GM19025 (cell line): ENCODE results near the gene ALCAM.
"Not testable (repeated sequence)": the region's sequence is repeated elsewhere in the genome, so short reads cannot be mapped to it uniquely, and the experiment has no call there.

Source experiments
- ATAC-seq: cut with Tn5 transposase; IDR thresholded peaks from one replicate; pipeline ENCODE4 v1.9.1; 2021; ENCODE audit warnings: mild to moderate bottlenecking, low read depth, moderate library complexity; ENCODE audit not compliant: unreplicated experiment

ALCAM gene

DNA sequence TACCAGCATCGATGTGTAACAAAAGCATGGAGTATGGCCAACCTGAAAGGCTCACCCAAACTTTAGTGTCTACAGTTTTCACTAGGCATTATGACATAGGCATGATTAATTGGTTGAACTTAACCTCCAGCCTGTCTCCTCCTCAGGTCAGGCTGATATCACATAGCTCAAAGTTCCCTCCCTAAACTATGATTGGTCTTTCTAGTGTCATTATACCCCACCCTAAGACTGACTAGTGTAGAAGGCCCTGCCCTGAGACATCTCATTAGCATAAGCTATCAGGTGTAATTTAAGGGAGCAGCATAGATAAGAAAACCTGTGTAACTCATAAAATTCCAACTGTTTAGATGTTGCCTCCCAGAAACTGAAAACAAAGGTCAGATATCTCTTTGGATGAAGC lies 195.2 kb downstream of the ALCAM start:
- no peak for ATAC-seq

DNA sequence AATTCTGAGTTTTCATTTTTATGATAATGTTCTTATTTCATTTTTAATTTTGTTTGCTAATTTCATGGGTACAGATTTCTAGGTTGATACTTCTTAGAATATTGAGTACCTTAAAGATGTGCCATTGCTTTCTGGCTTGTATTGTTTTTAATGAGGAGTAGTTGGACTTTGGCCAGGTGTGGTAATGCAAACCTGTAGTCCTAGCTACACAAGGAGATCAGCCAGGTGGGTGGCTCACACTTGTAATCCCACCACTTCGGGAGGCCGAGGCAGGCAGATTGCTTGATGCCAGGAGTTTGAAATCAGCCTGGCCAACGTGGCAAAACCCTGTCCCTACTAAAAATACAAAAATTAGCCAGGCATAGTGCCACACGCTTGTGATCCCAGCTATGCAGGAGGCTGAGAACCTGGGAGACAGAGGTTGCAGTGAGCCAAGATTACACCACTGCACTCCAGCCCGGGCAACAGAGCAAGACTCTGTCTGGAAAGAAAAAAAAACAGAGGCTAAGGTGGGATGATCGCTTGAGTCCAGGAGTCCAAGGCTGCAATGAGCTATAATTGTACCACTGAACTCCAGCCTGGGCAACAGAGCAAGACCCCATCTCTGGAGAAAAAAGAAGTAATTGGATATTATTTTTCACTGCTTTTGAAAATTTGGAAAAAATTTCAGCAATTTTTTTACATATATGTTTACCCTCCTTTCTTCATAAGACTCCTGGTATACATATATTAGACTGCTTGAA lies 198.0 kb downstream of the ALCAM start:
- no peak for ATAC-seq

DNA sequence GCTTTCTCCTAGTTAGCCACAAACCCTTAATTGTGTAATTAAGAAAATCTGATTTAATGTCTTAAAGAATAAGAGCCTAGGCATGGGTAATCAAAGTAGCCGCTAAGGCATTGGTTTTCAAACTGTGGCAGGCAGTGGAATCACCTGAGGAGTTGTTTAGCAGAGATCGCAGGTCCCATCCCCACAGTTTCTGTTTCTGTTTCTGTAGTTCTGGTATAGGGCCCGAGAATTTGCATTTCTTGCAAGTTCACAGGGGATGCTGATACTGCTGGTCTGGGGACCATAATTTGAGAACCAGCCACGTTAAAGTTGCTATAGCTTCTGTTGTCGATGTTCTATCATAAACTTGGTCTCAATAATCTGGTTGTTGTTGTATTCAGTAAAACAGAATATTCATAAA lies 204.3 kb downstream of the ALCAM start:
- ATAC-seq: no peak

DNA sequence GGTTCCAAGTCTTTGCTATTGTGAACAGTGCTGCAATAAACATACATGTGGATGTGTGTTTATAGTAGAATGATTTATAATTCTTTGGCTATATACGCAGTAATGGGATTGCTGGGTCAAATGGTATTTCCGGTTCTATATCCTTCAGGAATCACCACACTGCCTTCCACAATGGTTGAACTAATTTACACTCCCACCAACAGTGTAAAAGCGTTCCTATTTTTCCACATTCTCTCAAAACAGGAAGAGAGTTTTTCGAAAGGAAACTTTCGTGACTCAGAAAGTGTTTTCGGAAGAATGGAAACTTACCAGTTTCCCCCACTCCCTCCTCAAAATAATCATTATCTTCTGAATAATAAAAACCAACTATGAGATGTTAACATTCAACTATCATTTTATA lies 205.8 kb downstream of the ALCAM start:
- no peak for ATAC-seq

DNA sequence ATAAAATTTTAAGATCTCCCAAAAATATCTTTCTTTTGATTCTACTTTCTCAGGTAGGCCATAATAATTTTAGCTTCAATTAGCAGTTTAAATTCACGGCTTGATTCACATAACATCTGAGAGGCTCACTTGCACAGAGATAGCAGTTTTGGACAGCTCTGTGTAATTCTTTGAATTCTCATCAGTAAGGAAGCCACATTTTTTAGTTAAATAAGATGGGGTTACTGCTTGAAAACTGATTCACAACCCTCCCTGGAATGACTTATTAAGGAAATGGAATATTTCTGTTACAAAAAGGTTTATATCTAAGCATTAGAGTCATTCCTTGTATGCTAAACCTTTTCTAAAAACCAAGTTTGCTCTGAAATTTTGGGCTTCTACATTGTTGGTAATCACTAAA lies 212.7 kb downstream of the ALCAM start:
- no peak for ATAC-seq

DNA sequence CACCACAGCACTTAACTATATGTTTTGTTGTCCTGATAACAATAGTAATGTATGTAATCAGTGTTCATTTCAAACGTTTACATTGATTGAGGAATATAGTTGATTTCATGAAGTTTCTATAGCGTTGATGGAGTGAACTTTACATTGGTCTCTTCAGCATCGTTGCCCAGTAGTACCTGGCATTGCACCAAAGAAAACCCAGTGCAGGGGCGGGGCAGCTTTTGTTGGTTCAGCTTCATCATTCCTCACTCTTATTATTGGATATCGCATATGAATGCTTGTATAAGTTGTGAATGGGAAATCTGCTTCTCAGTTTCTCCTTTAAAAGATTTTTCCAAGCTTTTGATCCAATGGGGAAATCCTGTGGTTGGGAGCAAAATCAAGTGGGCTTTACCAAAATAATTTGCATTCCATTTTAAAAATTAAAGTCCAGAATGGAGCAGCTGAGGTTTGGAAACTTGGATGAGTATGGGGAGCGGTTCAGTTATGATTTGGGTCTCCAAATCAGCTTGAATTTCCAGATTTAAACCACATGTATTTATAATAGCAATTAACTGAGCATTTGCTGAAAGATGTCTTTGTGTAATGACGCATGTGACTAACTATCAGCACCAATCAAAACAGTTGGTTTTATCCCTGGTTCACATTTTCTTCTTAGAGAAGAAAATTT lies 213.7 kb downstream of the ALCAM start:
- no peak for ATAC-seq

DNA sequence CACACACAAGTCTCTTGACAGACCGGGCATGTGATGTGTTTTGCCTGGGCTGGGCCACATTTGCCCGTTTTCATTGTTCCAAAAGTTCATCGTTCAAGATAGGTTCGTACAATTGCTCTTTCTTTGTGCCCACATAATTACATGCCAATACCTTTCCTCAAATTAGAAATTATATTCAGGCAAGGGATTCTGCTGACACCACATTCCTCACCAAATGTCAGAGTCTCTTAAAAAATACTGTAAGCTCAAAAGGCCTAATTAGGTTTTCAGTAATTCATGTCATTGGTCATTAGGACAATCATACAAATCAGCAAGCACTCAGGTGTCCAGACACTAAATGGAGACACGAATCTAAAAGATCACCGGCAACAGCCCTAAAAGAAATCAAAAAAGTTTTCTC lies 215.3 kb downstream of the ALCAM start:
- ATAC-seq: no peak

DNA sequence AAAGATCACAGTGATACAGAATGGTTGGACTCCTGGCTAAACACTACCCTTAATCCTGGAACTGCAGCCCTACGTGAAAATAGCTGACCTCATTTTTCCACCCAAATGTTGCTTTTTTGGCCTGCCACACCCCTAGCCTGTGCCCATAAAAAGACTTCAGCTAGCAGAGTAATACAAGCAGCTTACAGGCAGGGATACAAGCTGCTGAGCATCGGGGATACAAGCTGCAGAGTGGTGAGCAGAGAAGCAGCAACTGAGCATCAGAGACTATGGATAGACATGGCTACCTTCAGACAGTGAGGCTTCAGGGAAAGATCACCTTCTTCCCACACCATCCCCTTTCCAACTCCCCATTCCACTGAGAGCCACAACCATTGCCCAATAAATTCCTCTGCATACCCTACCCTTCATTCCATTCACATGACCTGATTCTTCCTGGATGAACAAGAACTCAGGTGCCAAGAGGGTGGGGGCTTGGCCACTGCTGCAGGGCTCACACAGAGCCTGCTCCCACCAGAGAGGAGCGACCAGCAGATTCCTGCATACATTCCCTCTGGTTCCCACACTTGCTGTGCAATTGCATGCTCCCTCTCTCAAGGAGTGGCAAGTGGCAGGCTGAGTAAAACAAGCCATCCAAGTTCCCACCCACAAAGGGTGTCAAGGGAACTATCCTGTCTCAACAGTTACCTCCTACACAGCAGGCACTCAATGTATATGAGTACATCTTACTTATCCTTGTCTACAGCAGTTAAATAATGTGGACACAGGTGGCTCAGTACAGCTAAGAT lies 217.5 kb downstream of the ALCAM start:
- no peak for ATAC-seq

DNA sequence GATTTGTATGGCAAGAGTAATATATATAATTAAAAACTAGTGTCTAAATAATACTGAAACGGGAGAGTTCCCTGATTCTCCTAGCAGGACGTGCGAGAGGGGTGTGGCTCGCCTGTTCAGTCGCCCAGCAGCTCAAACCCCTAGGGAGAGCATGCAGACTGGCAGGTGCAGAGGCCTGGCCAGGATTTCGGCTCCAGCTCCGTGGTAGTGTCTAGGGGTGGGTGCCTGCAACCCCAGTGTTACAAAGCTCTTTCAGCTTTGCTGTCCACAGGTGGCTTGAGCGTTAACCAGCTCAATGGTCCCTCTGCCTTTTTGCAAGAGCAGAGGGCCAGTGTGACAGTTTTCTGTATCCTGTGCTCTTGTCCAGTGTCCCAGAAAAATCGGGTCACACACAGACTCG lies 226.6 kb downstream of the ALCAM start:
- ATAC-seq: no peak

DNA sequence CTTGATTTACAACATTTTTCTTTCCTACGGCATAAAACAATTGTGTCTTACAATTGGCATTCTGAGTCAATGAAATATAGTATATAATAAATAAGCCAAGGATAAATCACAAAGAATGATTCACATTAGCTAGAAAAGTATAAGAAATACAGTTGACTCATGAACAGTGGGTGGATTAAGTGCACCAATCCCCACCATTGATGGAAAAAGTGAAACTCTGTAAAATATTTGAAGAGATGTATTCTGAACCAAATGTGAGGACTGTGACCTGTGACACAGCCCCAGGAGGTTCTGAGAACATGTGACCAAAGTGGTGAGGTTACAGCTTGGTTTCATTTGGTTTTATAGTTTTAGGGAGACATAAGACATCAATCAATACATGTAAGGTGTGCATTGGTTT lies 227.5 kb downstream of the ALCAM start:
- ATAC-seq: no peak

DNA sequence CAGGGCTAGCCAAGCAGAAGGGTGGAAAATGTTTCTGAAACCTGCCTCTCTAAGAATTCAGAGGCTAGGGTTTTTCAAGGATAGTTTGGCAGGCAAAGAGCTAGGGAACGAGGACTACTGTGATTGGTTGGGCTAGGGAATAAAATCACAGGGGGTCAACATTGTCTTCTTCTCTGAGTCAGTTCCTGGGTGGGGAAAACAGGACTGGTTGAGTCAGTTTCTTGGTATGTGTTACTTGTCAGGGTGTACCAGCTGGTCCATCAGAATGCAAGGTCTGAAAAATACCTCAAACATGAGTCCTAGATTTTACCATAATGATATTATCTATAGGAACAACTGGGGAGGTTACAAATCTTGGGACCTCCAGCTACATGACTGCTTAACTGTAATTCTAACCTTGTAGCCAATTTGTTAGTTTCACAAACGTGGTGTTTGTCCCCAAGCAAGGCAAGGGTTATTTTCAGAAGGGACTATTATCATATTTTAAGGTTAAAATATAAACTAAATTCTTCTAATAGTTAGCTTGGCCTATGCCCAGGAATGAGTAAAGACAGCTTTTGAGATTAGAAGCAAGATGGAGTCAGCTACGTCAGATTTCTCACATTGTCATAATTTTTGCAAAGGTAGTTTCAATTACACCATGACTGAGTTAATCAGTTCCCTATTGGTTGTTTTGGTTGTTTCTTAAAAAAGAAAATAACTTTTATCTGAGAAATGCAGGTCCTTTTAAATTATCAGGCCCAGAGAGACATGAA lies 231.5 kb downstream of the ALCAM start:
- no peak for ATAC-seq

DNA sequence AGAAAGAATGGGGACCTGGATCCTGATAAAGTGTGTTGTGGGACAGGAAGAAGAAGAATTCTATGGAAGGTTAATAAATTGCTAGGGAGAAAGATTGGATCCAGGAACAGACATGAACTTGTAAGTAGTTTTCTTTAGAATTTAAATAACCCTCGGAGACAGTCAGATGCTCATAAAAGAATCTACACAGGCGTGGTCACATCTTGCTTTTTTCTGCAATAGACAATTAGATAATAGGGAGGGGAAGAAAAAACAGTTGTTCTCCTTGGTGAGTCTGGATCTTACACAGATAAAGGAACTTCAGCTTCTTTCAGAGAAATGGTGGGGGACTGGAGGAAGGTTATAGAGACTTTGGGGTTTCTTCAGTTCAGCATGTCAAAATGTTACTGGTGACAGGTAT lies 232.6 kb downstream of the ALCAM start:
- ATAC-seq: no peak

DNA sequence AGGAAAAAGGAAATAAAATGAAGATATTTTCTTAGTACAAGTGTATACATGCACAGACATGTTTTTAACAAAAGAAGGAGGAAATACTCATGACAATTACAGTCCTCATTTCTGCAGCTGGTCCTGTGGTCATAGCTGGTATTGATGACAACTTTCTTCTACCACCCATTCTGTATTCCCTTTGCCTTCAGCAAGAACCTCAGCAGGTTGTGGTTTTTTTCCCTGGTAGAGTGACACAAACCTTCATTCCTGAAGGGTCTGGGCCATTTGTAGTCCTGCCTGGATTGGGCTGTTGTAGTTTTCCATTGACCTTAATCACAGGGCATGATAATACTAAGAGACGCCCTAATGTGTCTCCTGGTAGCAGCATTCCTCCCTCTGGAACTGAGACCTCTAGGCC lies 235.0 kb downstream of the ALCAM start:
- ATAC-seq: not testable (repeated sequence)

DNA sequence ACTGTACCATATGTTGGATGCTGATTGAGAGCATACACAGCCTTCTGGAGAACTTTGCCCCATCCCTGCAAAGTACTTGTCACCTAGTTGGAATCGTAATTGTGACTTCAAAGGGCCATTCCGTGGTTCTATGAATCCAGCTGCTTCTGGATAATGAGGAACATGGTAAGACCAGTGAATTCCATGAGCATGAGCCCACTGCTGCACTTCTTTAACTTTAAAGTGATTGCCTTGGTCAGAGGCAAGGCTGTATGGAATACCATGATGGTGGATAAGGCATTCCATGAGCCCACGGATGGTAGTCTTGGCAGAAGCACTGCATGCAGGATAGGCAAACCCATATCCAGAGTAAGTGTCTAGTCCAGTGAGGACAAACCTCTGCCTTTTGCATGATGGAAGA lies 235.6 kb downstream of the ALCAM start:
- not testable (repeated sequence) for ATAC-seq

DNA sequence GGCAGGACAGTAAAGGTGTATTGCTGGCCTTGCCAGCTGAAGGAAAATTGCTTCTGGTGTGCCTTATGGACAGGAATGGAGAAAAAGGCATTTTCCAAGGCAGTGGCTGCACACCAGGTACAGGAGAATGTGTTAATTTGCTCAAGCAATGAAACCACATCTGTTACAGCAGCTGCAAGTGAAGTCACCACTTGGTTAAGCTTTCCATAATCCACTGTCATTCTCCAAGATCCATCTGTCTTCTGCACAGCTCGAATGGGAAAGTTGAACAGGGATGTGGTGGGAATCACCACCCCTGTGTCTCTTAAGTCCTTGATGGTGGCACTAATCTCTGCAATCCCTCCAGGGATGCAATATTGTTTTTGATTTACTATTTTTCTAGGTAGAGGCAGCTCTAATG lies 236.8 kb downstream of the ALCAM start:
- ATAC-seq: not testable (repeated sequence)

DNA sequence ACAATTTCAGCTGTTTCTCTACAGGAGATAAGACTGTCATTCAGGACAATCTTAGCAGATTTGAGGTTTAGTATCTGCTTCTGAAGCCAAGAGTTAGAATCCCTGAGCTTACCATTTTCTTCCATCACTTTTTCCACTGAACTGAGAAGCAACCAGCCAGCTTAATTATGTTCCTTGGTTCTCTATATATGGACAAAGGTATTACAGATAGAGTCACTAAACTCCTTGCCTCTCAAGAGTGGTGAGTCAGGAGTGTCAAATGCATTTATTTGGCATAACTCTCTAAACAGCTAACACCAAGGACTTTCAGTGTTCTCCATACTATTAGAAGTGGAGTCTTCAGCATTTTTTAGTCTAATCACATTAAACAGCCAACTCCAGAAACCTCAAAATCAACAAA lies 239.3 kb downstream of the ALCAM start:
- no peak for ATAC-seq

DNA sequence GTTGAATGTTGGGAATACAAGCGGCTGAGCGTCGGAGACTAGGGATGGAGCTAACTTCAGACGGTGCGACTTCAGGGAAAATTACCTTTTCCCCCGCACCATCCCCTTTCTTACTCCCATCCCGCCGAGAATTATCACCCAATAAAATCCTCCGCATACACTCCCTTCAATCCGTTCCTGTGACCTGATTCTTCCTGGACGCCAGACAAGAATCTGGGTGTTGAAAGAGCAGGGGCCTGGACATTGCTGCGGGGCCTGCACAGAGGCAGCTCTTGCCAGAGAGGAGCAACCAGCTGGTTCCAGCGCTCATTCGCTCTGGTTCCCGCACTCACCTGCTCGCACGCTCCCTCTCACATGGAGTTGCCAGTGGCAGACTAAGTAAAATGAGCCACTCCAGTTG lies 241.9 kb downstream of the ALCAM start:
- no peak for ATAC-seq

DNA sequence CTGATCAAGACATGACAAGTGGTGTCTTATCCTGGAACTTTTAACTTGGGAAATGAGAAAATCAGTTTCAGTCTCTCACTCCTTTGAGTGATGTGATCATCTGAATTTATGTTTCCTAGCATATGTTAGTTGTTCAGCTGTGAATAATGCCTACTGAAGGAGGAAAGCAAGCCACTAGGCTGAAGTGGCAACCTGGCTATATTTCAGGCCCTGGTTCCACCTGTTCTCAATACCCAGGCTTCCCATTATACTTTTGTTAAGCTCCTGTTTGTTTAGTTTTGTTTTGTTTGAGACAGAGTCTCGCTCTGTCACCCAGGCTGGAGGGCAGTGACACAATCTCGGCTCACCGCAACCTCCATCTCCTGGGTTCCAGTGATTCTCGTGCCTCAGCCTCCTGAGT lies 243.8 kb downstream of the ALCAM start:
- ATAC-seq: no peak

DNA sequence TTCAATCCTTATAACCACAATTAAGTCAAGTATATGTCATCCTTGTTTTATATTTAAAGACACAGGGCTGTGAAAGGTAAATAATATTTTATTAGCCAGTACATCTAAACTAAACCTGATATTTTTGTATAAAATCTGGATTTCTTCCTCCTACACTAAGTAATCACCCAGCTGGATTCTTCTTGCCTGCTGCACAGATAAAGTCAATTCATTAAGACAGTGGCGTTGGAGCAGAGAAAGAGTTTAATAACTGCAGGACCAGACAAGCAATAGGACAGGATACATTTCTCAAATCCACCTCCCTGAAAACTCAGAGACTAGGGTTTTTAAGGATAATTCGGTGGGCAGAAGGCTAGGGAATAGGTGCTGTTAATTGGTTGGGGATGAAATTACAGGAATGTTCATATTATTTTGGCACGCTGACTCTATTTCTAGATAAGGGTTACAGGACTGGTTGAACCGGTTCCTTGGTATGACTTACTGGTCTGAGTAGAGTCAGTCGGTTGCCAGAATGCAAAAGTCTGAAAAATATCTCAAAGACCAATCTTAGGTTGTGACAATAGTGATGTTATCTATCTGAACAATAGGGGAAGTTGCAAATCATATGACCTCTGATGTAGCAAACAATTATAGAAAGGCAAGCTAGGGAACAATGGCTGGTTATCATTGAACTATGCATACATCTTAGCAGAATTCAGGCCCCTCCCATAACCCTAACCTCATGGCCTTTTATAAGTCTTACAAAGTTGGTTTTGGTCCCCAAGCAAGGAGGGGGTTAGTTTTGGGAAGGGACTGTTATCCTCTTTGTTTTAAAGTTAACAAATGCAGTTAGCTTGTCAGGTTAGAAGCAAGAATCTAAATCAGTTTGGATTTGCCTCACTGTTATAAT lies 244.8 kb downstream of the ALCAM start:
- ATAC-seq: no peak

DNA sequence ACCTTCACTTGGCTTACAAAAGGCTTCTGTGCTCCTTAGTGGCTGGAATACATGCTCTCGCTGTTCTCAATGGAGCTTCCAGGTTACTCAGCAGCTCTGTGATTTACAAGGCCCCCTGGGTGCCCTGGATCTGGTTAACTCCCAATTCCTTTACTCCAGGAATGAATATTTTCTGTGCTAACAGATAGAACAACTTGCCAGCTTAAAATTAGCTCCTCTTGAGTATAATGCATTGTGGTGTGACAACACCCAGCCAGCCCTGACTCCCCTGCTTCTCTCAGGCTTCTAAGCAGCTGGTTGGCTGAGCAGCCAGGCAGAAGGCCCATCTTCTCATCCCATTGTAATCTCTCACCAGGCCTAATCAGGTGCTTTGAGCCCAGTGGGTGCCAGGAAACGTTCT lies 246.4 kb downstream of the ALCAM start:
- no peak for ATAC-seq
